SK-N-SH treated with all-trans-retinoic acid at 6 μM for 48 hours (cell line): ENCODE measurements around the gene RGS1.

ENCODE experiments used
- ATAC-seq: fragments of 200-7000 bp; cut with Tn5 transposase; 3 replicates; pipeline ENCODE4 v1.9.1; 2020; ENCODE audit warnings: mild to moderate bottlenecking, moderate library complexity
- ARNTL ChIP-seq: fragments of 450-650 bp; formaldehyde crosslinking; IDR thresholded peaks from 2 replicates; pipeline ENCODE4 v1.5.0; 2020; ENCODE audit warnings: low read depth, mild to moderate bottlenecking, moderate library complexity, borderline replicate concordance
- BACH2 ChIP-seq: fragments of 250-450 bp; sonication (Bioruptor Pico); IDR thresholded peaks from 2 replicates; pipeline ENCODE4 v1.9.0; 2021; ENCODE audit warnings: mild to moderate bottlenecking, borderline replicate concordance
- ESRRG ChIP-seq: fragments of 250-450 bp; sonication (Bioruptor Pico); IDR thresholded peaks from 2 replicates; pipeline ENCODE4 v1.6.1; 2021; ENCODE audit warnings: mild to moderate bottlenecking
- GLIS3 ChIP-seq: fragments of 250-450 bp; sonication (Bioruptor Pico); IDR thresholded peaks from 2 replicates; pipeline ENCODE4 v1.5.0; 2020; ENCODE audit warnings: mild to moderate bottlenecking, moderate library complexity
- ISL1 ChIP-seq: fragments of 250-450 bp; sonication (Bioruptor Pico); IDR thresholded peaks from 2 replicates; pipeline ENCODE4 v2.1.2; 2022; ENCODE audit warnings: mild to moderate bottlenecking, moderate library complexity
- RARB ChIP-seq: fragments of 250-450 bp; sonication (Bioruptor Pico); IDR thresholded peaks from 2 replicates; pipeline ENCODE4 v1.8.0; 2021; ENCODE audit warnings: mild to moderate bottlenecking, moderate library complexity
- SNAI2 ChIP-seq: fragments of 250-450 bp; sonication (Bioruptor Pico); IDR thresholded peaks from 2 replicates; pipeline ENCODE4 v1.5.0; 2020; ENCODE audit warnings: mild to moderate bottlenecking, moderate library complexity
- TCF4 ChIP-seq: fragments of 250-450 bp; sonication (Bioruptor Pico); IDR thresholded peaks from 2 replicates; pipeline ENCODE4 v1.8.0; 2021; ENCODE audit warnings: mild to moderate bottlenecking, moderate library complexity, borderline replicate concordance
- TOX ChIP-seq: fragments of 250-450 bp; sonication (Bioruptor Pico); IDR thresholded peaks from 2 replicates; pipeline ENCODE4 v1.8.0; 2021; ENCODE audit warnings: mild to moderate bottlenecking, moderate library complexity, borderline replicate concordance
- ZC3H10 ChIP-seq: fragments of 250-450 bp; sonication (Bioruptor Pico); IDR thresholded peaks from 2 replicates; pipeline ENCODE4 v1.5.1; 2021; ENCODE audit warnings: mild to moderate bottlenecking, moderate library complexity
- ZFP3 ChIP-seq: fragments of 250-450 bp; sonication (Bioruptor Pico); IDR thresholded peaks from 2 replicates; pipeline ENCODE4 v1.5.0; 2020; ENCODE audit warnings: mild to moderate bottlenecking, moderate library complexity
- ZNF8 ChIP-seq: fragments of 450-650 bp; formaldehyde crosslinking; IDR thresholded peaks from 2 replicates; pipeline ENCODE4 v1.5.0; 2020; ENCODE audit warnings: mild to moderate bottlenecking, moderate library complexity
- TF ChIP-seq, protein P1 (sequence below): fragments of 250-450 bp; sonication (Bioruptor Pico); IDR thresholded peaks from 2 replicates; pipeline ENCODE4 v1.5.1; 2020; ENCODE audit warnings: low read depth, mild to moderate bottlenecking, moderate library complexity
- TF ChIP-seq, protein P2 (sequence below): fragments of 250-450 bp; sonication (Bioruptor Pico); IDR thresholded peaks from 2 replicates; pipeline ENCODE4 v1.8.0; 2021; ENCODE audit warnings: low read depth, mild to moderate bottlenecking, moderate library complexity, borderline replicate concordance
- TF ChIP-seq, protein P3 (sequence below): fragments of 250-450 bp; sonication (Bioruptor Pico); IDR thresholded peaks from 2 replicates; pipeline ENCODE4 v1.8.0; 2020; ENCODE audit warnings: mild to moderate bottlenecking, moderate library complexity, borderline replicate concordance
- TF ChIP-seq, protein P4 (sequence below): fragments of 250-450 bp; sonication (Bioruptor Pico); IDR thresholded peaks from 2 replicates; pipeline ENCODE4 v1.5.0; 2020; ENCODE audit warnings: mild to moderate bottlenecking, moderate library complexity
- TF ChIP-seq, protein P5 (sequence below): fragments of 250-450 bp; sonication (Bioruptor Pico); IDR thresholded peaks from 2 replicates; pipeline ENCODE4 v1.5.1; 2021; ENCODE audit warnings: mild to moderate bottlenecking, moderate library complexity

RGS1 gene

DNA sequence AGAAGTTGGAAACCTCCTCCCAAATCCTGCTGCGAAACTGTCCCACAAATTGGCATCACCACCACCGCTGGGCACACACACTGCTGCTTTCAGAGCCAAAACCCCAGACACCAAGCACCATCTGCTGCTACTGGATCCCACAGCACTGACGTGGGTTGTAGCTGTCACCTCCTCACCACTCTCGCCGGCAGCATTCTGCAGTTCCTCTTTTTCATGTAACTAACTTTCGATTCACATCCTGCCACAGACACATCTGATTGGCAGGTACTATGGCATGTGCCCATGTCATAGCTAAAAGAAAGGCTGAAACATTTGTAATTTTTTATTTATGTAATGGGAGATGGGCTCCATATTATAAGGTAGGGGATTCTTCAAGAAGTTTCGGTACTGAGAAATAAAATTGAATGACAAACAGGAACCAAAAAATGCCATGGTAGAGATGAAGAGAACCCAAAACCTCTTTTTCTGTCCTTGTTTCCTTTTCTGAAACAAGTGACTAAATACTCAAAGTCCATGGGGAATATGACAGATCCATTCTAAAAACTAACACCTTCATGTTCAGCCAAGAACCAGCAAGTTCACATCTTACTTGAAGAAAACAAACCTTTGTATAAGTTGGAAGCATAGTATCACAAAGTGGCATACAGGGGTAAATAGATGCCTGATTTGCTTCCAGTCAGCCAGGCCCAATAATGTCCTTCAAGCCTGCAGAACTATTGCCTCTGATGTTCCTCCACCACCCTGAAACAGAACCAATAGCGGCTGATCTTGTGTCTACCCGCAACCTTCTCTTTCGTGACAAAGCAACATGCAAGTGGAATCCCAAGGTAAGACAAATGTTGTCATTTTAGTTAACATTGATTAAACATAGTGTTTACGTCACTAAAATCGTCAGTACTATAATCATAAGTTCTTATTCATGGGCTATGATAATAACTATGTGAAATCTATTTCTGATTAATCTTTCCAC is 33.8 kb downstream of the RGS1 start:
- ATAC-seq, result no peak

DNA sequence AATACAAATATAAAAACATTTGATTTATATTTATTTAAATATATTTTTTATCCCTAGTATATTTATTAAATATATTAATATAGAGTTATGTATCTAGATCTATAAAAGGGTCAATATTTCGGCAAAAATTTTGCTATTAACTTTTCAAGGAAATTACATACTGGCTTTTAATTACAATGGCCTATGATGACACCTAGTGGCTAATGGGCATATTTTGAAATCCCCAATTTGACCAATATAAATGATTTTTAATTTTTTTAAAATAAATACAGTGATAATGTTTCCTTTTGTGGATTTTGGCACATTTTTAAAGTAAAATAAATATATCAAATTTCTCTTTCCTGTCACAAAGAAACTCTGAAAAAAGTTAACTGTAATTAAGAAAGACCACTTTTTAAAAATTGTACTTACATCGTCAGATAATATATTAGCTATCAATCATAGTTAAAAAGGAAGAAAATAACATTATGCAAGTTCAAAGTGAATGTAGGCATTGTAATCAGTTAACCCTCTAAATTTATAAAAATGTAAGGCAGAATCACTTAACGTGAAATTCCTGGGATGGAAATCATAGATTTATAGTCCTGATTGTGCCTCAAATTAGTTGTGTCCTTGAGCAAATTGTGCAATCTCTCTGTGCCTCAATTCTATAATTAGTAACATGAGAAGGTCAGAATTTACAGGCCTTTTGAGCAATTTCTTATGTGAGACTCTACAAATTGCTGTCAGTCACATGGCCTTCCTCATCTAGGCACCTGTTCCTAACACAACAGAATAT is 34.7 kb downstream of the RGS1 start:
- no peak for ATAC-seq

More for the DNA sequence above, 33.8 kb downstream of the RGS1 start:
- 0 out of 2 replicates have a peak, but pooled peaks have one; percentile 24 for TF ChIP-seq ZC3H10 (CRISPR knock-in tag)
- no peak for TF ChIP-seq SNAI2 (CRISPR knock-in tag)

DNA sequence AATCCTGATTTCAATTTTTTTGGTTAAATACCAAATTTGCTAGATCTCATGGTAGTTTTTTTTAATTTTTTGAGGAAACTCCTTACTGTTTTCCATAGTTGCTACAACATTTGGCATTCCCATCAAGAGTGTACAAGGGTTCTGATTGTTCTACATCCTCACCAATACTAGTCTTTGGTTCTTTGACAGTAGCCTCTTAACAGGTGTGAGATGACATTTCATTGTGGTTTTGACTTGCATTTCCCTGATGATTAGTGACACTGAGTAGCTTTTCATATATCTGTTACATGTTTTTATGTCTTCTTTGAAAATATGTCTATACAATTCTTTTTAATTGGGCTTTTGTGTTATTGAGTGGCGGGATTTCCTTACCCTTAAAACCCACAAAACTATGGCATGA is 39.5 kb downstream of the RGS1 start:
- no peak for ATAC-seq
- TF ChIP-seq TOX (CRISPR knock-in tag) (no peak), ARNTL (no peak), GLIS3 (CRISPR knock-in tag) (no peak), BACH2 (no peak), ISL1 (CRISPR knock-in tag) (no peak), ESRRG (no peak), ZC3H10 (CRISPR knock-in tag) (no peak), ZNF8 (no peak), SNAI2 (CRISPR knock-in tag) (no peak)
- TF ChIP-seq, protein P1, sequence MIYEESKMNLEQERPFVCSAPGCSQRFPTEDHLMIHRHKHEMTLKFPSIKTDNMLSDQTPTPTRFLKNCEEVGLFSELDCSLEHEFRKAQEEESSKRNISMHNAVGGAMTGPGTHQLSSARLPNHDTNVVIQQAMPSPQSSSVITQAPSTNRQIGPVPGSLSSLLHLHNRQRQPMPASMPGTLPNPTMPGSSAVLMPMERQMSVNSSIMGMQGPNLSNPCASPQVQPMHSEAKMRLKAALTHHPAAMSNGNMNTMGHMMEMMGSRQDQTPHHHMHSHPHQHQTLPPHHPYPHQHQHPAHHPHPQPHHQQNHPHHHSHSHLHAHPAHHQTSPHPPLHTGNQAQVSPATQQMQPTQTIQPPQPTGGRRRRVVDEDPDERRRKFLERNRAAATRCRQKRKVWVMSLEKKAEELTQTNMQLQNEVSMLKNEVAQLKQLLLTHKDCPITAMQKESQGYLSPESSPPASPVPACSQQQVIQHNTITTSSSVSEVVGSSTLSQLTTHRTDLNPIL (CRISPR knock-in tag), result no peak
- TF ChIP-seq, protein P2, sequence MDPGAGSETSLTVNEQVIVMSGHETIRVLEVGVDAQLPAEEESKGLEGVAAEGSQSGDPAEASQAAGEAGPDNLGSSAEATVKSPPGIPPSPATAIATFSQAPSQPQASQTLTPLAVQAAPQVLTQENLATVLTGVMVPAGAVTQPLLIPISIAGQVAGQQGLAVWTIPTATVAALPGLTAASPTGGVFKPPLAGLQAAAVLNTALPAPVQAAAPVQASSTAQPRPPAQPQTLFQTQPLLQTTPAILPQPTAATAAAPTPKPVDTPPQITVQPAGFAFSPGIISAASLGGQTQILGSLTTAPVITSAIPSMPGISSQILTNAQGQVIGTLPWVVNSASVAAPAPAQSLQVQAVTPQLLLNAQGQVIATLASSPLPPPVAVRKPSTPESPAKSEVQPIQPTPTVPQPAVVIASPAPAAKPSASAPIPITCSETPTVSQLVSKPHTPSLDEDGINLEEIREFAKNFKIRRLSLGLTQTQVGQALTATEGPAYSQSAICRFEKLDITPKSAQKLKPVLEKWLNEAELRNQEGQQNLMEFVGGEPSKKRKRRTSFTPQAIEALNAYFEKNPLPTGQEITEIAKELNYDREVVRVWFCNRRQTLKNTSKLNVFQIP (CRISPR knock-in tag), result no peak

More for the DNA sequence above, 34.7 kb downstream of the RGS1 start:
- TF ChIP-seq RARB (CRISPR knock-in tag), result no peak
- TF ChIP-seq ZNF8, result no peak
- TF ChIP-seq TCF4 (CRISPR knock-in tag), result no peak
- TF ChIP-seq, protein P3, sequence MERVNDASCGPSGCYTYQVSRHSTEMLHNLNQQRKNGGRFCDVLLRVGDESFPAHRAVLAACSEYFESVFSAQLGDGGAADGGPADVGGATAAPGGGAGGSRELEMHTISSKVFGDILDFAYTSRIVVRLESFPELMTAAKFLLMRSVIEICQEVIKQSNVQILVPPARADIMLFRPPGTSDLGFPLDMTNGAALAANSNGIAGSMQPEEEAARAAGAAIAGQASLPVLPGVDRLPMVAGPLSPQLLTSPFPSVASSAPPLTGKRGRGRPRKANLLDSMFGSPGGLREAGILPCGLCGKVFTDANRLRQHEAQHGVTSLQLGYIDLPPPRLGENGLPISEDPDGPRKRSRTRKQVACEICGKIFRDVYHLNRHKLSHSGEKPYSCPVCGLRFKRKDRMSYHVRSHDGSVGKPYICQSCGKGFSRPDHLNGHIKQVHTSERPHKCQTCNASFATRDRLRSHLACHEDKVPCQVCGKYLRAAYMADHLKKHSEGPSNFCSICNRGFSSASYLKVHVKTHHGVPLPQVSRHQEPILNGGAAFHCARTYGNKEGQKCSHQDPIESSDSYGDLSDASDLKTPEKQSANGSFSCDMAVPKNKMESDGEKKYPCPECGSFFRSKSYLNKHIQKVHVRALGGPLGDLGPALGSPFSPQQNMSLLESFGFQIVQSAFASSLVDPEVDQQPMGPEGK (CRISPR knock-in tag), result no peak
- no peak for TF ChIP-seq SNAI2 (CRISPR knock-in tag)
- TF ChIP-seq, protein P4, sequence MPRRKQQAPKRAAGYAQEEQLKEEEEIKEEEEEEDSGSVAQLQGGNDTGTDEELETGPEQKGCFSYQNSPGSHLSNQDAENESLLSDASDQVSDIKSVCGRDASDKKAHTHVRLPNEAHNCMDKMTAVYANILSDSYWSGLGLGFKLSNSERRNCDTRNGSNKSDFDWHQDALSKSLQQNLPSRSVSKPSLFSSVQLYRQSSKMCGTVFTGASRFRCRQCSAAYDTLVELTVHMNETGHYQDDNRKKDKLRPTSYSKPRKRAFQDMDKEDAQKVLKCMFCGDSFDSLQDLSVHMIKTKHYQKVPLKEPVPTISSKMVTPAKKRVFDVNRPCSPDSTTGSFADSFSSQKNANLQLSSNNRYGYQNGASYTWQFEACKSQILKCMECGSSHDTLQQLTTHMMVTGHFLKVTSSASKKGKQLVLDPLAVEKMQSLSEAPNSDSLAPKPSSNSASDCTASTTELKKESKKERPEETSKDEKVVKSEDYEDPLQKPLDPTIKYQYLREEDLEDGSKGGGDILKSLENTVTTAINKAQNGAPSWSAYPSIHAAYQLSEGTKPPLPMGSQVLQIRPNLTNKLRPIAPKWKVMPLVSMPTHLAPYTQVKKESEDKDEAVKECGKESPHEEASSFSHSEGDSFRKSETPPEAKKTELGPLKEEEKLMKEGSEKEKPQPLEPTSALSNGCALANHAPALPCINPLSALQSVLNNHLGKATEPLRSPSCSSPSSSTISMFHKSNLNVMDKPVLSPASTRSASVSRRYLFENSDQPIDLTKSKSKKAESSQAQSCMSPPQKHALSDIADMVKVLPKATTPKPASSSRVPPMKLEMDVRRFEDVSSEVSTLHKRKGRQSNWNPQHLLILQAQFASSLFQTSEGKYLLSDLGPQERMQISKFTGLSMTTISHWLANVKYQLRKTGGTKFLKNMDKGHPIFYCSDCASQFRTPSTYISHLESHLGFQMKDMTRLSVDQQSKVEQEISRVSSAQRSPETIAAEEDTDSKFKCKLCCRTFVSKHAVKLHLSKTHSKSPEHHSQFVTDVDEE (CRISPR knock-in tag), result no peak
- no peak for TF ChIP-seq ARNTL
- TF ChIP-seq, protein P2 (CRISPR knock-in tag), result no peak
- no peak for TF ChIP-seq ISL1 (CRISPR knock-in tag)
- no peak for TF ChIP-seq ZC3H10 (CRISPR knock-in tag)
- TF ChIP-seq GLIS3 (CRISPR knock-in tag), result no peak
- TF ChIP-seq, protein P5, sequence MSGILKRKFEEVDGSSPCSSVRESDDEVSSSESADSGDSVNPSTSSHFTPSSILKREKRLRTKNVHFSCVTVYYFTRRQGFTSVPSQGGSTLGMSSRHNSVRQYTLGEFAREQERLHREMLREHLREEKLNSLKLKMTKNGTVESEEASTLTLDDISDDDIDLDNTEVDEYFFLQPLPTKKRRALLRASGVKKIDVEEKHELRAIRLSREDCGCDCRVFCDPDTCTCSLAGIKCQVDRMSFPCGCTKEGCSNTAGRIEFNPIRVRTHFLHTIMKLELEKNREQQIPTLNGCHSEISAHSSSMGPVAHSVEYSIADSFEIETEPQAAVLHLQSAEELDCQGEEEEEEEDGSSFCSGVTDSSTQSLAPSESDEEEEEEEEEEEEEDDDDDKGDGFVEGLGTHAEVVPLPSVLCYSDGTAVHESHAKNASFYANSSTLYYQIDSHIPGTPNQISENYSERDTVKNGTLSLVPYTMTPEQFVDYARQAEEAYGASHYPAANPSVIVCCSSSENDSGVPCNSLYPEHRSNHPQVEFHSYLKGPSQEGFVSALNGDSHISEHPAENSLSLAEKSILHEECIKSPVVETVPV (CRISPR knock-in tag), result no peak
- TF ChIP-seq ESRRG, result no peak
- TF ChIP-seq, protein P1 (CRISPR knock-in tag), result no peak
- no peak for TF ChIP-seq BACH2
- no peak for TF ChIP-seq ZFP3 (CRISPR knock-in tag)
